DMS114 treated with DMSO at 0.1 percent for 48 hours (cell line): ENCODE measurements around the gene NCS1.

Experiments
- DNase-seq: peaks from one replicate; lab custom pipeline; 2025; ENCODE audit not compliant: unreplicated experiment; lab: John Stamatoyannopoulos, UW

Gene NCS1

DNA sequence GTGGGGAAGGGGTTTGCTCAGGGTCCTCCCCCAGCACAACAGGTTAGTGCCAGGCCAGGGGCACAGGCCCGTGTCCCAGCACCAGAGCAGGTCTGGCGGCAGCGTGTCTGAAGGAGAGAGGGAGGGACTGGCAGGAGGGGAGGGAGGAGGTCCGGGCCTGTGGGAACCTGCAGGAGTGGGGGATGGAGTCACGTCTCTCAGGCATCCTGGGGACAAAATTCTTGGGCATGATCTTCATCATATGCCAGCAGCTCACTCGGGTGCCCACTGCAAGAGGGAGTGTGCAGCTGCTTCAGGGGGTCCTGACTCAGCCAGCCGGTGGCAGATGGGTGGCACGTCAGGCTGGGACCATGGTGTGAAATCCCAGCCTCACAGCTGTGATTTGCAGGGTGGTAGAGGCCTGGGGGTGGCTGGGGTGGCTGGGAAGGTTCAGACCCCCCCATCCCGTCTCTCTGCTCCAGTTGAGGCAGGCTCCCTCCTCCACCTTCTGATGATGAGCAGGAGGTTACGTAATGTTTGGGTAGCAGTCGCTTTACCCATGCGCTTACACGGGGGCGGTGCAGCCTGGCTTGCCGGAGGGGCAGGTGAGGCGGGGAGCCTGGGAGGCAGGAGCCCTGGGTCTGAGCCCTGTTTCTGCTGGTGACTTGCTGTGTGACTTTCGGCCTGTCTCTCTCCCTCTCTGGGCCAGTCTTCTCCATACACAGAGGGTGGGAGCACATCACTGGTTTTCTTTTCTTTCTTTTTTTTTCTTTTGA is 40.5 kb downstream of the NCS1 start:
- DNase-seq = no peak

DNA sequence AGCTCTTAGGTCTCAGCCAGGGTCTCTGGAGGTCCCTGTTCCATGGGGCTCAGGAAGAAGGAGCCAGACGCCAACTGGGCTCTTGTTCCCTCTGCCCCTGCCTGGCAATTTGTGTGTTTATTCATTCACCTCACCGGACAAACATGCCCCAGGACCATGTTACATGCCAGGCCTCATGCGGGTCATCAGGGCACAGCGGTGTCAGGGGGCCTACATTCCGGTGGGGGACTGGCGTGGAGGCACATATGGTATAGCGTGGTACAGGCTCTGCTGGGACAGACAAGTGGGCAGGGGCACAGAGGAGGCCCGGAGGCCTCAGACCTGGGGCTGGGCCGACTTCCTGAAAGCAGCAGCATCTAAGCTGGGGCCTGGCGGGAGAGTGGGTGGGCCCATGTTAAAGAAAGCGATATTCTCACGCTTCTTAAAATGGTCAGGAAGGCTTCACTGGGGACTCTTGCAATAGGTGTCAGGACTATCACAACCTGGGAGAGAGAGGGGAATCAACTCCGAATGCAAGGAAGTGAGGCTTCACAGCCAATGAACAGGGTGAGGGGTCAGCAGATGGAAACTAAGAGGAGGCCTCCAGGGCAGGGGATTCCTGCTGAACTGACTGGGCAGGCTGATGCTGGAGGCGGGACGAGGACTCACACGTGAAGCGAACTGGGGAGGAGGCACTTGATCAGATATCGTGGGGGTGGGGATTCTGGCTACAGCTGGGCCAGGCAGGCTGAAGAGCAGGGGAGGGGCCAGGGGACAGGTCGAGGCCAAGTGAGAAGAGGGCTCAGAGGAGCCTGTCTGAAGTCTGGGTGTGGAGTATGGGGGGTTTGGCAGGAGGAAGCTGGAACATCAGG is 41.9 kb downstream of the NCS1 start:
- no peak for DNase-seq

DNA sequence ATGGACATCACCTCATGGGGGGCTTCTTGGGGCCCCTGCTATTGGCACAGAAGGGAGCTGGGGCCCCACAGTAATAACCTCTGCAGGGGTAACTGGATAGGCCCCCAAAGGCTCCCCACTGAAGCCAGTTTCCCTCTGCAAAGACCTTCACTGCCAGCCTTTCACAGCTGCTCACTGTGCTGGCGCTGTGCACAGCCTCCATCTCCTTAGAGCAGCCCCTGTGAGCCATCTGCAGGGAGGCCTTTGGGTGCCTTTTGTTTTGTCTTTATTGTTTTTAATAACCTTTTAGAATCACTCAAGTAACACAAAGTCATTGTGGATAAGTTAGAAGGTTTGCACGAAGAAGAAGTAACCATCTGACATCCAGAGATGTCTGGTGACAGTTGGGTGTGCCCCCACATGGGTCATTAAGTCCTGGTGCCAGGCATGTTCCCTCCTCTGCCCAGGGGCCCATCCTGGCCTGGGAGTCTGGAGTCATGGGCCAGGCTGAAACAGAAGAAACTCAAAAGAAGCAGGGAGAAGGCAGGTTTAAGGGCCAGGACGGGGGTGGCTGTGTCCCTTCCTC is 42.7 kb downstream of the NCS1 start:
- DNase-seq = no peak

- no peak for DNase-seq
Measured at GRCh38 chr9:130215341-130216119, 43.3 kb downstream of the NCS1 start.

DNA sequence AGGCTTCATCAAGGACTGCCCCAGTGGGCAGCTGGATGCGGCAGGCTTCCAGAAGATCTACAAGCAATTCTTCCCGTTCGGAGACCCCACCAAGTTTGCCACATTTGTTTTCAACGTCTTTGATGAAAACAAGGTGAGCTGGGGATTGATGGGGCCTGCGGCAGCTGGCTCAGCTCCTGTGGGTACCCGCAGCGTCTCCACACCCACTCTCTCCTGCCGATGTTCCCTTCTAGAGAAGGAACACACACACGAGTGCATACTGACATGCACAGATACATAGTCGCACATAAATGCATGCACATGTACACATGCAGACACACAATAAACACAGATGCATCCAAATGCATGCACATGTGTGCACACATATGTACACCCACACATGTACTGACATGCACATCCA is 45.6 kb downstream of the NCS1 start:
- DNase-seq = no peak

DNA sequence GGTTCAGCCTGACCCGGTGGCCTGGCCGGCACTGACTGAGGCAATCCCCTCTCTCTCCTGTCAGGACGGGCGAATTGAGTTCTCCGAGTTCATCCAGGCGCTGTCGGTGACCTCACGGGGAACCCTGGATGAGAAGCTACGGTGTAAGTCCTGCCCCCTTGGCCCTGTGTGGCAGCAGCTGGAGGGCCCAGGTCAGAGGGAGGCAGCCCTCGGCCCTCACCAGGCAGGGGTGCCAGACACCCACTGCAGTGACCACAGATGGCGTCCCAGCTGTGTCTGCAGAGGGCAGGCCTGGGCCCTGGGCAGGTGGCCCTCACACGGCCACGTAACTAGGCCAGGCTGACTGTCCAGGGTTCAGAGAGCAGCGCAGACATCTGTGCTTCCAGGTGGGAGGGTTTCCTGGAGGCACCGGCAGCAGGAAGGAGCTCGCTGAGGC is 47.5 kb downstream of the NCS1 start:
- no peak for DNase-seq

GRCh38 chr9:130220352-130220751 is 48.1 kb downstream of the NCS1 start:
- DNase-seq = no peak

- no peak for DNase-seq
Measured at GRCh38 chr9:130222833-130223232, 50.6 kb downstream of the NCS1 start.

- DNase-seq = no peak
Measured at GRCh38 chr9:130225071-130225470, 52.9 kb downstream of the NCS1 start.

DNA sequence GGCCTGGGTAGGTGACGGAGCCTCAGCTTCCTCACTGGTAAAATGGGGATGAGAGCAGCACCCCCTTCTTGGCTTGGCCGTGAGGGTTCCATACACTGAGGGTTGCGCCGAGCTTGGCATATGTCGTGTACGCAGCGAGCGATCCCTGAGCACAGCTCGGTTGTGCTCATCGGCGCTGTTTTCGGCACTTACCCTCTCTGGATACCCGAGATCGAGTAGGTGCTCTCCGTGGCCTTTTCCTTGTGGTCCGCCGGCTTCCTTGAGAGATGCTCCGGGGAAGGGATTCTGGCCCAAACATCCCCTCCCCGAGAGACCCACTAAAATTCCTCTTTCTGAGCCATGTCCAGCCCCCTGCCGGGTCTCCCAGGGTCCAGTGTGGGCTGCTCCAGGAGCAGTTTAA is 53.4 kb downstream of the NCS1 start:
- no peak for DNase-seq

- DNase-seq = no peak
Measured at GRCh38 chr9:130226112-130226511, 53.9 kb downstream of the NCS1 start.

DNA sequence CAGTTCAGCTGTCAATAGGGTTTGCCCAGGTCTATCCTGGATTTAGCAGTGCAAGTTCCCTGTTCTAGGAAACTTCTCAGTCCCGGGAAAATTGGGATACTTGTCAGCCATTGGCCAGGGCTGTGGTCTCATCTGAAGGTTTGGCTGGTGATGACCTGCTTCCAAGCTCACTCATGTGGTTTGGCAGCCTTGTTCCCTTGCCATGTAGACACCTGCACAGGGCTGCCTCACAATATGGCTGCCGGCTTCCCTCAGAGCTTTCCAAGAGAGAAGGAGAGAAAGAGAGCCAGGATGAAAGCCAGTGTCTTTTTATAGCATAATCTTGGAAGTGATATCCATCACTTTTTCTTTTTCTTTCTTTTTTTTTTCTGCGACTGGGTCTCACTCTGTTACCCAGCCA is 55.6 kb downstream of the NCS1 start:
- no peak for DNase-seq

DNA sequence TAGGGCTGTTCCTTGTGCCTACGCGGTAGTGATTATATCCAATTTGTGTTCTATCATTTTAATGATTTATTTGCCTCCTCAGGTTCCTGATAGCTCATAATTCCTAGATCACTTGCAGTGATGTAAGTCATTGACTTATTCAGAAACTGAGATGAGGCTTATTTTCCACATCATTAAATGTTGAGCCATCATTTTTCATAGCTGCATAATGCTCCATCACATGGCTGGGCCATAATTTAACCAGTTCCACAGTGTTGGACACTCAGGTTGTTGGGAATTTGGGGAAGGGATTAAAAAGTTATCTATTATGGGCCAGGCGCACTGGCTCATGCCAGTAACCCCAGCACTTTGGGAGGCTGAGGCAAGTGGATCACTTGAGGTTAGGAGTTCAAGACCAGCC is 57.6 kb downstream of the NCS1 start:
- DNase-seq = no peak

DNA sequence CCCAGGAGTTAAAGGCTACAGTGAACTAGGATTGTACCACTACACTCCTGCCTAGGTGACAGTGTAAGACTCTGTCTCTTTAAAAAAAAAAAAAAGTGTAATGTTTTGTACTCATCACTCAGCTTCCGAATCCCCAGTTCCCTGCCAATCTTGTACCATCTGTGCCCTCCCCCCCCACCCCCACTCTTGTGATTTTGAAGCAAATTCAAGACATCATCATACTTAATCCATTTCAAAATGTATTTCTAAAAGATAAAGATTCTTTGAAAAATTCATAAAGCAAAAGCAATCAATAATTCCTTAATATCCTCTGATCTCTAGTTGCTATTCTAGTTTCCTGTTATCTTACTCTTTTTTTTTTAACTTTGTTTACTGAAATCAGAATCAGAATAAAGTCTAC is 58.4 kb downstream of the NCS1 start:
- DNase-seq = no peak

DNA sequence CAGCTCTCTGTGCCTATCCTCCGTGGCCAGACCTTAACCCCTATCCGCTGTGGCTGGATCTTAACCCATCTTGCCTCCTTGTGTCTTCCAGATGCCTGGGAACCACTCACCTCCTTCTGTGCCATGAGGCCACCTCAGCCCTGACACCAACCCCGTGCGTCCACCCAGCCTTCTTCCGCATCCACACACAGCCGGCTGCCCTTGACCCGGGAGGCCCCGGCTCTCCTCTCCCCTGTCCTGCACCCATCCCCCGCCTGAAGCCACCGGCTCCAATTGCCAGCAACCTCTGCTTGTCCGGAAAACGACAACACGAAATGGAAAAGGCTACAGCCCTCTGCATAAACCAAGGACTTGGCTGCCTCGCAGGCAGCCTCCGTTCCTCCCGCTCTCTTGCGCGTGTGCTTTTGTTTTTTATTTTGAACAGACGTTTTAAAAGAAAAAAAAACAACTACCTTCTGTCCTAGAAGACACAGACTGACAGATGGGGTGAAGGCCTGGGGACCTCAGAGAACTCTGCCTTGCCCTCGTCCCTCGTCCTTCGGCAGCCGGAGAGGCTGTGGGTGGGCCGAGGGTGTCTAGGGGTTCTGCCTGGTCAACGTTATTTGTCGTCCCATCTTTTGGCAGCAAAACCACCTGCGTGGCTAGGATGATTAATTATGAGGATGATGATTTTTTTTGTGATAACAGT is 60.8 kb downstream of the NCS1 start:
- no peak for DNase-seq

DNA sequence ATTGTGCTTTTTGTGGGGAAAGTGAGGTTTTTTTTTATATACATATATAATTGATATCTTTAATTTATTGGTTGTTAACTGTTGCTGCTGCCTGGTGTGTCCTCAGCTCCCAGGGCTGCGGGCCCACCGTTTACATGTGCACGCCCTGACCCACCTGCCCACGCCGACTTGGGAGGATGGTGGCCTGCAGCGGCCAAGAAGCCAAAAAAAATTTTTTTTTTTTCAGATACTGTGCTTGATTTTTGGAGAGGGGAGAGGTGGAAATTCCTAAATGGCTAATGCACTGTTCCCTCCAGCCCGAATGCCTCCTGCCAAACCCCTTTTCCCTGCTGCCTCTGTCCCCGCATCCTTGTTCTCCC is 61.4 kb downstream of the NCS1 start:
- DNase-seq = no peak

GRCh38 chr9:130234340-130235260 is 62.4 kb downstream of the NCS1 start:
- no peak for DNase-seq

DNA sequence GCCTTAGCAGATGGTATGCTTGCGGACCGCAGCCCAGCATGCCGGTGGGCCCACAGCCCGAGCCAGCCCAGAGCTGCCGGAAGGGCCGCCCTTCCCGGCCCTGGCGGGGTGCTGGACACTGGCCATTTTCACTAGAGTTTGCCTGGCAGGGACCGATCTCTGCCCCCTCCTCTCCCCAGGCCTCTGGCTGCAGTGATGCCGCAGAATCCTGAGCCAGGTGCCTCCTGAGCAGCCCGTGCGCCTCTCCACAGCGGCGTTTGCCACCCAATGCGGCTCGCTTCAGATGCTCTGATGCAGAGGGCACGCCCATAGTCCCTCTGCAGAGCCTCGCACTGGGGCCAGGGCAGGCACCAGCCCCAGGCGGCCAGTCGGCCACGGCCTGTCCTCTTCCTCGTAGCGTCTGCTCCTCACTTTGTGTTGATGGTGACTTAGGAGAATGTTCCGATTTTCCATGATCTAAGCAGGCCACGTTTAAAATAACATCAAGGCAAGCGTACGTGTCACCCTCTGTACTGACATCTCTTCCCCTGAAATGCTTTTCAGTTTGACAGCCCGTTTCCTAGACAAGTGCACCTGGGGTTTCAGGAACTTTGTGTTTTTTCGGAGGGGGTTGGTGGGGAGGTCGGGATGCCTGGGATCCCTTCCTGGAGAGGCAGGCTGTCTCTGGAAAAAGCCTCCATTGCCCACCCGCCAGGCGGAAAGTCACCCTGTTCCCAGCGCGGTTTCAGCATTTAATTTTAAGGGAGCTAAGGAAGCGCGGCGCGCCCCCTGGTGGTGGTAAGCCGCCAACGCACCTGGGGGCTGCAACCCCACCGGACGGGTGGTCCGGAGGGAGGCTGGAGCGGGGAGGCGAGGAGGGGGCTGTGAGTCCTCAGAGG is 63.6 kb downstream of the NCS1 start:
- peak; percentile 38 for DNase-seq
